HG02798 (cell line): ENCODE results near the gene PDE3B.
A peak's percentile ranks its signal among the peaks of the same experiment; 100 is the strongest.
"Not testable (repeated sequence)": the region's sequence is repeated elsewhere in the genome, so short reads cannot be mapped to it uniquely, and the experiment has no call there.

ENCODE experiments used
- ATAC-seq: cut with Tn5 transposase; IDR thresholded peaks from one replicate; pipeline ENCODE4 v1.9.1; 2021; ENCODE audit warnings: mild to moderate bottlenecking; ENCODE audit not compliant: unreplicated experiment, poor library complexity

Gene PDE3B

DNA sequence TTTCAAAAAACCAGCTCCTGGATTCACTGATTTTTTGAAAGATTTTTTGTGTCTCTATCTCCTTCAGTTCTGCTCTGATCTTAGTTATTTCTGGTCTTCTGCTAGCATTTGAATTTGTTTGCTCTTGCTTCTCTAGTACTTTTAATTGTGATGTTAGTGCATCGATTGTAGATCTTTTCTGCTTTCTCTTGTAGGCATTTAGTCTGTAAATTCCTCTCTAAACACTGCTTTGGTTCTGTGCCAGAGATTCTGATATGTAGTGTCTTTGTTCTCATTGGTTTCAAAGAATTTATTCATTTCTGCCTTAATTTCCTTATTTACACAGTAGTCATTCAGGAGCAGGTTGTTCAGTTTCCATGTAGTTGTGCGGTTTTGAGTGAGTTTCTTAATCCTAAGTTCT is 96.9 kb downstream of the PDE3B start:
- ATAC-seq = not testable (repeated sequence)

DNA sequence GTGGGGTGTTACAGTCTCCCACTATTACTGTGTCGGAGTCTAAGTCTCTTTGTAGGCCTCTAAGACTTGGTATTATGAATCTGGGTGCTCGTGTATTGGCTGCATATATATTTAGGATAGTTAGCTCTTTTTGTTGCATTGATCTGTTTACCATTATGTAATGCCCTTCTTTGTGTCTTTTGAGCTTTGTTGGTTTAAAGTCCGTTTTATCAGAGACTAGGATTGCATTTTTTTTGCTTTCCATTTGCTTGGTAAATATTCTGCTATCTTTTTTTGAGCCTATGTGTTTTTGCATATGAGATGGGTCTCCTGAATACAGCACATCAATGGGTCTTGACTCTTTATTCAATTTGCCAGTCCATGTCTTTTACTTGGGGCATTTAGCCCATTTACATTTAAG is 97.6 kb downstream of the PDE3B start:
- ATAC-seq = no peak

DNA sequence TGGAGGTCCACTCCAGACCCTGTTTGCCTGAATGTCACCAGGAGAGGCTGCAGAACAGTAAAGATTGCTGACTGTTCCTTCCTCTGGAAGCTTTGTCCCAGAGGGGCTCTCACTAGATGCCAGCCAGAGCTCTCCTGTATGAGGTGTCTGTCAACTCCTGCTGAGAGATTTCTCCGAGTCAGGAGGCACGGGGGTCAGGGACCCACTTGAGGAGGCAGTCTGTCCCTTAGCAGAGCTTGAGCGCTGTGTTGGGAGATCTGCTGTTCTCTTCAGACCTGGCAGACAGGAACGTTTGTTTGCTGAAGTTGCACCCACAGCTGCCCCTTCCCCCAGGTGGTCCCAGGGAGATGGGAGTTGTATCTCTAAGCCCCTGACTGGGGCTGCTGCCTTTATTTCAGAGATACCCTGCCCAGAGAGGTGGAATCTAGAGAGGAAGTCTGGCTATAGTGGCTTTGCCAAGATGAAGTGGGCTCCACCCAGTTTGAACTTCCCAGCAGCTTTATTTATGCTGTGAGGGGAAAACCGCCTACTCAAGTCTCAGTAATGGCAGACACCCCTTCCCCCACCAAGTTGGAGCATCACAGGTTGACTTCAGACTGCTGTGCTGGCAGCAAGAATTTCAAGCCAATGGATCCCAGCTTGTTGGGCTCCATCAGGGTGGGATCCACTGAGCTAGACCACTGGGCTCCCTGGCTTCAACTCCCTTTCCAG is 99.4 kb downstream of the PDE3B start:
- no peak for ATAC-seq

DNA sequence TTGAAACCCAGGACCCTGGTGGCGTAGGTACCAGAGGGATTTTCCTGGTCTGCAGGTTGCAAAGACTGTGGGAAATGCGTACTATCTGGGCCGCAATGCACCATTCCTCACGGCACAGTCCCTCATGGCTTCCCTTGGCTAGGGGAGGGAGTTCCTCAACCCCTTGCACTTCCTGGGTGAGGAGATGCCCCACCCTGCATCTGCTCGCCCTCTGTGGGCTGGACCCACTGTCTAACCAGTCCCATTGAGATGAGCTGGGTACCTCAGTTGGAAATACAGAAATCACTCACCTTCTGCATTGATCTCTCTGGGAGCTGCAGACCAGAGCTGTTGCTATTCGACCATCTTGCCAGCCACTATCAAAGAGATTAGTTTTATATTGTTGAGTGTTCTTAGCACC is 100.1 kb downstream of the PDE3B start:
- ATAC-seq = not testable (repeated sequence)

DNA sequence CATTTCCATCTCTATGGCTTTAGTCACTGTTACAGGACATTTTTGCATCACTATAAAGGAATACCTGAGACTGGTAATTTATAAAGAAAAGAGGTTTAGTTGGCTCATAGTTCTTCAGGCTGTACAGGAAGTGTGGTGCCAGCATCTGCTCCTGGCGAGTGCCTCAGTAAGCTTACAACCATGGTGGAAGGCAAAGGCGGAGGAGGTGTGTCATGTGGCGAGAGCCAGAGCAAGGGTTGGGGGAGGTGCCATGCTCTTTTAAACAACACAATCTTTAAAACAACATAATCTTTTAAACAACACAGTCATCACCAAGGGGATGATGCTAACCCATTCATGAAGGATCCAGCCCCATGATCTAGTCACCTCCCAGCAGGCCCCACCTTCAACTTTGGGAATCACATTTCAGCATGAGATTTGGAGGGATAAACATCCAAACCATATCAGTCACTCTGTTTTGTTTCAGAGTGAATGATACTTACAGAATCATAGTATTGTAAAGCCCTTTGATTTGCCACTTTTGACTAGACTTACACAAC is 103.3 kb downstream of the PDE3B start:
- ATAC-seq = no peak

DNA sequence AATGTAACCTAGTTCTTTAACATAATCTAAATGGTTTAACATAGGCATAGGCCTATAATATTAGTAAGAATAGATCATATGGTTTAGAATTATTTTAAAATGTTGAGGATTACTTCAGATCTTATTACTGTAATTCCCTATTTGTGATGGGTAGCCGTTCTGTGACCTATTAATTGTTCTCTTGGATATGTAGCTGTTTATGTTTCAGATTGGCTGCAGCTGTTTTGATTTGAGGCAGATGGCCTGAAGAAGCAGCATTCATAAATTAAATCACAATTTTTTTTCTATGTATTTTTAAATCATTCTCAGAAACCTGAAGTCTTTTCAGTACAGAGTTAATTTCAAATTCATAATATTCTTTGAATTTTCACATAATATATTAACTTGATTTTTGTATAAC is 104.5 kb downstream of the PDE3B start:
- ATAC-seq = no peak

DNA sequence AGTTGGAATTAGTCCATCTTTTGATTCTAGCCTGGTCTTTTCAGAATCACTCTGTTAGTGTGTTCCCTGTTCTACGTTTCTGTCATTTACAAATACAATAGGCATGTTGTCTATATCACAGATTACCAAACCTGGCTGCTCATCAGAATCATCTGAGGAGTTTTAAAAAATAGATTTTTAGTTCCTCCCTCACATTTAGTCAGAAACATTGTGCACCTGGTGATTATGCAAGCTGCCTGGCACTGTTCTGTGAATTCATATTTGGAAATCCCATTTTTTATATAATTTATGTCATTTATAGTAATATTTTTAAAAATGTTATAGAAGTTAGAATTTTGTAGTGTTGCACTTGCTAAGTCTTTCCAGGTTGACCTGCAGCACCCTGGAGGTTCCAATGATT is 107.3 kb downstream of the PDE3B start:
- no peak for ATAC-seq

DNA sequence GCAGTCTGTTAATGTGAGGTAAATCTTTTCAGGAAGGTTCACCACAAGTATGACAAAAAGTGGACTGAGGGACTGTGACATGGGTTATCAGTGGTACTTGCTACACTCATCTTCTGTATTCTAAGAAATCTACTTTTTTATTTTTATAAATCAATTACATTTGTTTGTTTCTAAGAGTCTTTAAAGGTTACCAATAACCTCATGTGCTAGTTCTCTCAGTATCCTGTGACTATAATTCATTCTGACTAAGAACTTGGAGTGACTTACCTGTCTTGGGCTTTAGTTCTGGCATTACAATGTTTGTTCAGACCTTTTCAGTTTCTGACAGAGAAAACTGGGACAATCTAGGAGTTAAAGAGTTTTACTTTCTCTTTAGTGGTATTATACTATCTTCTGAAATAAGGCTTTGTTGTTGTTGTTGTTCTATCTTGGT is 108.4 kb downstream of the PDE3B start:
- ATAC-seq = no peak

DNA sequence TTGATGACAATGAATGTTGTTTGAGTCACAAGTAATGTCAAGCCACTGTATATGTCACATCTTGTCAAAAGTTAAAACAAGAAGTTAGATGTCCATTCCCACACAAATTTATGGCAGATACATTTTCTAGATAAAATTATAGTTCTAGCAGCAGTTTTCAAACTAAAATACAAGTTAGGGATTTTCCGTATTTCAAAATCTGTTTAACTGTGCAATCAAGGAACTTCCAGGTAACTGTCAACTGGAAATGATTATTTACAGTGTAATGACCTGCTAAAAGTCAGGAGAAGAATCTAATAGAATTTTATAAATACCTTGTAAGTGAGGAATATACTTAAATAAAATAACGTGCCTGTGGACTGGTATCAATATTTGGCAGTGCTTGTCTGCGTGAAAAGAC is 111.5 kb downstream of the PDE3B start:
- ATAC-seq = no peak

DNA sequence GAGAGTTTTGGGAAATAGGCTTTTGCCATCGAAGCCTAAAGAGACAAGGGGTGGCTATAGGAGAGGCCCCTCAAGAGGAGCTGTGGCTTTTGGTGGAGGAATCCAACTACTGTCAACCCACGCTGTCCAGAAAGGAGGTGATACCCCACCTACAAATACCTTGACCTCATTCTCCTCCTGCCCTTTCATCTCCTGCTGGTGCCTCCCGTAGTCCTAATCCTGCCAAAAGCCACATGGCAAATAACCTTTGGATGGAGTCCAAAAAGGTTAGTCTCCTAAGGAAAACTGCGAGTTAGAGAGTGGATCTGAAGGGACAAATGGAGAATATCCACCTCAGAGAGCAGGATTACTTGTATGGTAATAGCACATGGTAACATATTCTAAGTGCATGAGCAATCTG is 112.7 kb downstream of the PDE3B start:
- no peak for ATAC-seq

DNA sequence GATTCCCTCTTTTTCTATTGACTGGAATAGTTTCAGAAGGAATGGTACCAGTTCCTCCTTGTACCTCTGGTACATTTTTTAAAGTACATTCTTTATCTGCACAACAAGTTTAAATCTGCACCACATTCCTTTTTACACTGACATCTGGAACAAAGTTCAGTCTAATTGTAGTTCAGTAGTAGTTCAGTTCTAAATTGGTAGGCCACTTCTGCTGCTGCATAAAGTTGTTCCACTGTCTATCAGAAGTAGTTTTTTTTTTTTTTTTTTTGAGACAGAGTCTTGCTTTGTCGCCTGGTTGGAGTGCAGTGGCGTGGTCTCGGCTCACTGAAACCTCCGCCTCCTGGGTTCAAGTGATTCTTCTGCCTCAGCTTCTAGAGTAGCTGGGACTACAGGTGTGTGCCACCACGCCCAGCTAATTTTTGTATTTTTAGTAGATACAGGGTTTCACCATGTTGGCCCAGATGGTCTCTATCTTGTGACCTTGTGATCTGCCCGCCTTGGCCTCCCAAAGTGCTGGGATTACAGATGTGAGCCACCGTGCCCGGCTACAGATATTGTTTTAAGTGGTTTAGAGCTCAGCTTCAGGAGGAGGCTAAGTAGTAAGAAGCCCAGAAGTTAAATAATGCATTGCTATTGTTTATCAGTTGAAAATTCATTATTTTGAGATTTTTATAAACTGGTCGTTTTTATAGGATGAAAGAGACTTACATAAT is 115.9 kb downstream of the PDE3B start:
- ATAC-seq = not testable (repeated sequence)

DNA sequence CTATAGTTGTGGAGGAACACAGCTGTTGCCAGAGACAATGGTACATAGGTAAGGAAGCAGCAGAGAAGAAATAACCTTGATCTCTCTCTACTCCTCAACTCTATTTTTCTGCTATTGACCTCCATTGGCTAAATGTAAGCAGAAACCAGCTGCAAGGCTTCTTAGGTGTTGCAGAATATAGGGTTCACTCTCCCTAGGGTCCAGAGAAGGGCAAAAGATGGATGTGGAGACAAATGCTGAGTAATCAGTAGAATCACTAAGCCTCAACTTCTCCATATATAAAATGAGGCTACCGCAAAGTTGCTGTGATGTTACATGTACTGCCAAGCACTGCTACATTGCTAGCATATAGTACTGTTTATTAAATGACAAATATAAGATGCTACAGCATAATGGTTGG is 120.6 kb downstream of the PDE3B start:
- no peak for ATAC-seq

DNA sequence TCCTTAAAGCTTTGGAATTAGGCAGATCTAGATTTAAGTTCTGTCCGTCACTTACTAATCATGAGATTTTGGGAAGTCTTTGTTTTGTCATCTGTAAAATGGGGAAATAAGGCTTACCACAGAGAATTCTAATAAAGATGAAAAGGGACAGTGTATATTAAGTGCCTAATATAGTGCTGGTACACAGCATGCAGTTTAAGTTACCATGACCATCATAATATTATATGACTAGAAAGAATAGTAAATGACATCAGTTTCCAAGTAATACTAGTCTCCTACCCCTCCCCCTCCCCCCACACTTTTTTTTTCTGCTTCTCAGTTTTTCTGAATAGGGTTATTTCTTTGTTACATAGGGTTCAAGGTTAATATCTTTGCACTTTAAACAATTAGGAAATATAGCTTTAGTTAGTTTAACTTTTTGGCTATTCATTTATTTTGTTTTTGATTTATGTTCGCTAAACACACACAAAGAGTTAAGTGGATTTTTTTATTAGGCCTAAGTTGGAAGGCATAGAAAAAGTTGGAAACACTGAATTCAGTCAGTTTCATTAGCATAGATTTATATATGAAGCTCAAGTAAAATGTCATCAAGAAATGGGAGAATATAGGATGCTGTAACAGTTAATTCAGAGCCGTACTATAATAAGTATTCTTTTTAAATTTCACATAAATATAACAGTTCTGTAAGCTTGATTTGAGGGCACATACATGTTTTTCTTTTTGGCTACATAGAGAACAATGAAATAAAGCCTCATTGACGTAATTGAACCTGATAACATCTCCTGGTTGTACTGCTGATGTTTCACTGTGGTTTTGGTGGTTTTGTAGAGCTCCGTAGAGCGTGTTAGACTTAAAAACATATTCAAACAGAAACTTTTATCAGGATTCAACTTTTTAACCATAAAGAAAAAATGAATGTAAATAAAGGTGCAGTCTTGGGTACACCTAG is 121.2 kb downstream of the PDE3B start:
- ATAC-seq = peak; percentile 93

DNA sequence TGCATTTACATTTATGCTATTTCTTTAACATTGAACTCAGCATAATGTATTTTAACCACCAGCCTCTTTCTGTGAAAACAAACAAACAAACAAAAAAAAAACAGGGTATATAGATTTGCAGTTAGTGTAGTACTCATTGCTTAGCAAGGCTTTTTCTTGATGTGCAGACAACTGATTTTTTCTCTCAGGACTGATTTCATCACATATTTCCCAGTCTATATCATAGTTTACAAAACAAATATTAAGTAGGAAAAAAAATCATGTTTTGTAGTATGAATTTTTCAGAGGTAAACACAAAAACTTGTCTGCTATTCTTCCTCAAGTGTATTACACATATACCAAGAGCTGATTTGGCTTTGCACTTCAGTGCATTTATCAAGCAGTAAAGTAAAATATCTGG is 123.0 kb downstream of the PDE3B start:
- ATAC-seq = no peak

DNA sequence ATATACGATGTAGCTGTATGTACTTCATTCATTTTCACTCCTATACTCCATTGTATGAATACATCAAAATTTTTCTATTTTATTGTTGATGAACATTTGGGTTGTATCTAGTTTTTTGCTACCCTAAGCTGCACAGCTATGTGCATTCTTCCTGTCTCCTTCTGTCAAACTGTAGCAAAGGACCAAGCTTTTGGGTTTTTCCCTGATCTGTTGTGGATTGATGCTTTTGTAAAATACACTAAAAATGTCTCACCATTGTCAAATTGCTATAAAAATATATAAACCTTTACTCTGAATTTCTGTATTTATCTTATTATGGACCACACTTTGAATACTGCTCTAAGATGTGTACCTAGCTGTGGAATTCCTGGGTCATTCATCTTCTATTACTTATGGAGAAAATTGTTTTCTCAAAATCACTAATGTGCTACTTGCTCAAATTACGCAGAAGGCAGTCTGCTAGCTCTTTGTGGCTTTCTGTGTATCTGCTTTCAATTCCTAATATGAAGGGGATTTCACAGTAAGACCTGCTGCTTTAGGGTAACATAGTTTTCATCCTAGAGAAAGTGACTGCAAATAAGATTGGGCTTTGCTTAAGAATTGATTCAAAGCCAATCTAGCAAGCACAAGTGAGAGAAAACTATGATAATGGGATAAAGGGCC is 125.1 kb downstream of the PDE3B start:
- peak; percentile 58 for ATAC-seq

DNA sequence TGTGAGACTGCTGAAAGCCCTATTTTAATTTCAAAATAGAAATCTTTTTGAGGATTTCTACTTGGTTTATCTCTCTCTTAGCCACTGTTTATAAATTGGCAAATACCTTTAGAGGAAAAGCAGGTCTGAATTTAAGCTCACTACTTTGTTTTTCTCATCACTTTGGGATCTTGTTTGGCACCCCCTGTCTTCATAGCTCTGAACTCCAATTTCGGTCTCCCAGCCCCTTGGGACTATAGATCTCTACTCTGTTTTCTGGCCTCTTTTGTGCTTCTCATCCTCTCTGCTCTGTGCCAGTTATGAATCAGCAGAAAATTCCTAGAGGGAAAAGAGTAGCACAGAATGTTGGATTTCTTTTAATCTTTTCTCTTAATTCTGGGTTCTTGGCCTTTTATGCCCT is 130.2 kb downstream of the PDE3B start:
- no peak for ATAC-seq

DNA sequence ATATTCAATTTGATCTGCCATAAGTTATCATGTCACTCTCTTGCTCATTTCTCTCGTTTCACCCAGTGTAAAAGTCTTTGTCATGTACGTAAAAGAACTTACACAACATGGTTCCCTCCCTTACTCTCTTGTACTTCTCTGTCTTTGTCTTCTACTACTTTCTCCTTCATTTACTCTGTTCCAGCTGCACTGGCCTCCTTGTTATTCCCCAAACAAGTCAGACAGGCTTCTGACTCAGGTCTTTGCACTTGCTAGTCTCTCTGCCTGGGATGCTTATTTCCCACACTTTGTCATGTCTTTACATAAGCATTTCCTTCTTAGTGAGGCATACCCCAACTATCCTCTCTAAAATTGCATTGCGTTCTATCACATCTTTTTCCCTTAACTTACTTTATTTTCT is 131.1 kb downstream of the PDE3B start:
- ATAC-seq = no peak

DNA sequence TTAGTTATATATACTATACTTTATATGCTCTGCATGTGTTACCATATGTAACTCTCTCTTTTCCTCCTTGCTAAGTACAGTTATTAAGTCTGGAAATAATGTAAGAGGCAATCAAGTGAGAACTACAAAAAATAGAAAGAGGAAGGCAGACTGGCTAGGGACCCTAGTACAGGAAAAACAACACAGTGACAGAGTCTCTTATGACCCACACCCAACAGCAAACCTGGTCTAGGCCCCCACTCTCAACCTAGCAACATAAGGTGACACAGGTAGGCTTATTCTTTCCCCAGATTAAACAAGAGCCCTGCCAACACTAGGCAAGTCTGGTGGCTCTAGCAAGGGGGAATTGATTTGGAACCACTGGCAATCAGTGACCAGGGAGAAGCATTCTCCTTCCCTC is 132.3 kb downstream of the PDE3B start:
- ATAC-seq = no peak

DNA sequence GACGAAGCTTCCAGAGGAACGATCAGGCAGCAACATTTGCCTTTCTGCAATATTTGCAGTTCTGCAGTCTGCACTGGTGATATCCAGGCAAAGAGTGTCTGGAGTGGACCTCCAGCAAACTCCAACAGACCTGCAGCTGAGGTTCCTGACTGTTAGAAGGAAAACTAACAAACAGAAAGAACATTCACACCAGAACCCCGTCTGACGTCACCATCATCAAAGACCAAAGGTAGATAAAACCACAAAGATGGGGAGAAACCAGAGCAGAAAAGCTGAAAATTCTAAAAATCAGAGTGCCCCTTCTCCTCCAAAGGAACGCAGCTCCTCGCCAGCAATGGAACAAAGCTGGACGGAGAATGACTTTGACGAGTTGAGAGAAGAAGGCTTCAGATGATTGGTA is 134.9 kb downstream of the PDE3B start:
- ATAC-seq = not testable (repeated sequence)

DNA sequence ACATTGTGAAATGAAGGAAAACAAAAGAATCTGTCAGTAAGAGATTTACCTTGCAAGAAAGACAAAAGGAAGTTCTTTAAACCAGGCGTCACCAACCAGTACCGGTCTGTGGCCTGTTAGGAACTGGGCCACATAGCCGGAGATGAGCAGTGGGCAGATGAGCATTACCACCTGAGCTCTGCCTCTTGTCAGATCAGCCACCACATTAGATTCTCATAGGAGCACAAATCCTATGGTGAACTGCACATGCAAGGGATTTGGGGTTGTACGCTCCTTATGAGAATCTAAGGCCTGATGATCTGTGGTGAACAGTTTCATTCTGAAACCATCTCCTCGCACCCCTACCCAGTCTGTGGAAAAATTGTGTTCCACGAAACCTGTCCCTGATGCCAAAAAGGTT is 140.2 kb downstream of the PDE3B start:
- no peak for ATAC-seq
